LoVo (cell line): ENCODE data around the gene ADCY6.

Experiments
- DNase-seq: peaks from one replicate; pipeline ENCODE4 v3.0.0-alpha.2; 2016; ENCODE audit warnings: low spot score

Gene ADCY6

DNA sequence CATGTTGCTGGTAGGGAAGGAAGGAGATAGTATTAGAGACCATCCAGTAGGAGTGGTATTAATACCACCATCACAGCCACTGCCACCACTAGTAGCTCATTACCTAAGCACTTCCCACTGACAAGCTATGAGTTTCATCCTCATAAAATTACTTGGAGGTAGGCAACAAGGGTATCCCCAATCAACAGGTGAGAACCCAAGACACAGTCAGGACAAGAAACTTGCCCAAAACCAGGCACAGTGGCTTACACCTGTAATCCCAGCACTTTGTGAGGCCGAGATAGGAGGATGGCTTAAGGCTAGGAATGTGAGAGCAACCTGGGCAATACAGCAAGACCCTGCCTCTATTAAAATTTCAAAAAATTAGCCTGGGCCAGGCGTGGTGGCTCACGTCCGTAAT is 5.5 kb downstream of the ADCY6 start:
- DNase-seq: no peak

DNA sequence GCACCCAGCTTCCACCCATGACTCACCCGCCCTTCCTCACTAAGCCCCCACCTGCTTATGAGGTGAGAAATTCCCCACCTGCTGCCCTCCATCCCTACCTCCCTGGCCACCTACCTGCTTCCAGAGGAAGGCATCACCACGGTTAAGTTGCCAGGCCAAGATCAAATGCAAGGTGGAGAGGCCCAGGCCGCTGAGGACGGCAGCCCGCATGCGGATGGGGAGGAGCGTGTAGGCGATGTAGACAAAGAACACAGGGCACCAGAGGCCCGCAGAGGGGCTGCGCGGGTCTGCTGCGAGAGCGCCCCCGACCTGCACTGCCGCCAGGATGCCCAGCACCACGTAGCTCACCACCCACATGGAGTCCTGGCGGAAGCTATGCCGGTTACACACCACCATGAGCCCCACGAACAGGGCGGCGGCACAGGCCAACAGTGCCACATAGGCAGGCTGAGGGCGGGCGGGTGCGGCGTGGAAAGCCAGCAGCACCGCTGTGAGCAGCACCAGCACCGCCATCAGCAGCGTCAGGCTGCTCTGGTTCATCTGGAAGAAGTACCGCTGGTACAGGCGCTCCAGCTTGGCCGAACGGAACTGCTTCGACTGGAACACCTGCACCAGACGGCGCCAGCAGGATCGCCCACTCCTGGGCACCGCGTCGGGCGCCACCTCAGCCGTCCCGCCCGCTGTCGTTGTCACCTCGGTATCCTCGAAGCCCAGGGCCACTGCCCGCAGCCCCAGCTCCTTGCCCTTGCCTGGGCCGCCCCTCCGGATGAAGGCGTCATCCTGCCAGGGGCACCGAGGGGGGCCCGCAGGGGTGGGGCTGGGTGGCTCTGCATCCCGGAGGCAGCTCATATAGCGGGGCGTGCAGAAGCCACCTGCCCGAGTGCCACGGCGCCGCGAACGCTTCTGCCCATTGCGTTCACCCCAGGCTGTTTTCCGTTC is 6.2 kb downstream of the ADCY6 start:
- DNase-seq: no peak

DNA sequence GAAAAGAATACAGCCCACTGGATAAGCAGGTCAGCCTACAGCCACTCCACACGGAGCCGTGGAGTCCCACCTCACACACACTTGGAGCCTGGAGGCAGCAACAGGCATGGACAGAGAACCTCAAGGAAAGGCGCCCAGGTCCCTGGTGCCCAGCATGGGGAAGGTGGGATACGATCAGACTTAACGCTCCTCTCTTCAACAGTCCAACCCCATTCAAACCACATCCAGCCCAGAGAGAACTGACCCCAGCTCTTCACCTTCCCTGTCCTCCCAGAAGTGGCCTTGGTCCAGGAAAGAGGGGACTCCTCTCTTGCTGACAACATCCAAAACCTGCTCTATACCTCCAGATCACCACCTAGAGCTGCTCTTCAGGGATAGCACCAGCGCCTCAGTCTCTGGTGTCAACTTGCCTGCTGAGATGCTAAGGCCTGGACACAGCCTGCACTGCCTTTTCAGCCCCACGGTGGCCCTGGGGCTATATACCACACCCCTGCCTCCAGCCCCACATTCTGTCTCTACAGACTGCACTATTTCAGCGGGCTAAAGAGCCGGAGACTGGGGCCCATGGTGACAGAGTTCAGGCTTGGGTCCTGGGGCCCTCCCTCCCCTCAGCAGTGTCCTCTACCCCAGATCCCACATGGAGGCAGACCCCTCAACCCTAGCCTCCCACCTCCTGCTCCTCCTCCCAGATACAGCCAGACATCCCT is 7.0 kb downstream of the ADCY6 start:
- DNase-seq: no peak

DNA sequence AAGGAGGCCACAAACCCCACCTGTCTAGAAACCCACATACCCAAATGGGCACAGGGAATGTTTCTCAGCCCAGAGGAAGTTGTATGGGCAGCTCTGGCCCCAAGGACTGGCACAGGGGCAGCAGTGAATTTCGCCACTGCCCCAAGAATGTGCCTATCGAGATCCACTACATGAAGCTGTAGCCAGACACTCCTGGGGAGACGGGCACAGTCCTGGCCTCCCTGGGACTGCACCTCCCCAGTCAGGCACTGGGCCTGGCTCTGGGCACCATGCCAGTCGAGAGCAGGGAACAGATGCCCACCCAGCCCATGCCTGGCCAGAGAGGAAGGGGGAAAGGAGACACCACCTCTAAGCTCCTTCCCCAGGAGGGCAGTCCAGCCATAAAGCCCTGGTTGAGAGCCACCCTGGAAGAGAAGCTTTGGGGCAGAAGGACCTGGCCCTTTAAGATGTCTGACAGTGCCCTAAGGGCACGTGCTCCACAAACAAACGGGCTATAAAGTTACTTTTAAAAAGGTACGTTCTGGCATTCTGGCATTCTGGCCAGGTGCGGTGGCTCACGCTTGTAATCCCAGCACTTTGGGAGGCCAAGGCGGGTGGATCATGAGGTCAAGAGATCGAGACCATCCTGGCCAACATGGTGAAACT is 8.4 kb downstream of the ADCY6 start:
- no peak for DNase-seq

DNA sequence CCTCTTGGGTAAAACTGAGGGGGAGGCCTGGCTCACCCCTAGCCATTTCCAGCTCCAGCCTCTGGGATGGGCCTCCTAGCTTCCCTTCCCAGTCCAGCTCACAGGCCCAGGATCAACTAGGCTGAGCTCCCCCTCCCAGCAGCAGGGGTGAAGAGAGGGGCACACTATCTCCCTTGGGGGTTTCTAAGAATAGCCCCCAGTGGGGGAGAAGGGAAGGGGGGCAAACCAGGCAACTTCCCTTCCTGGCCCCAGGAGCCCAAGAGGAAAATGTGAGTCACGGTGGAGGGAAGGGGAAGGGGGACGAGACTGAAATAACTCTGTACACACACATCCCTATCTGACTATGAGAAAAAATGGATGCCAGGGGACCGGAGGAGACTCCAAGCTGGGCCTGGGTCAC is 9.0 kb downstream of the ADCY6 start:
- no peak for DNase-seq

DNA sequence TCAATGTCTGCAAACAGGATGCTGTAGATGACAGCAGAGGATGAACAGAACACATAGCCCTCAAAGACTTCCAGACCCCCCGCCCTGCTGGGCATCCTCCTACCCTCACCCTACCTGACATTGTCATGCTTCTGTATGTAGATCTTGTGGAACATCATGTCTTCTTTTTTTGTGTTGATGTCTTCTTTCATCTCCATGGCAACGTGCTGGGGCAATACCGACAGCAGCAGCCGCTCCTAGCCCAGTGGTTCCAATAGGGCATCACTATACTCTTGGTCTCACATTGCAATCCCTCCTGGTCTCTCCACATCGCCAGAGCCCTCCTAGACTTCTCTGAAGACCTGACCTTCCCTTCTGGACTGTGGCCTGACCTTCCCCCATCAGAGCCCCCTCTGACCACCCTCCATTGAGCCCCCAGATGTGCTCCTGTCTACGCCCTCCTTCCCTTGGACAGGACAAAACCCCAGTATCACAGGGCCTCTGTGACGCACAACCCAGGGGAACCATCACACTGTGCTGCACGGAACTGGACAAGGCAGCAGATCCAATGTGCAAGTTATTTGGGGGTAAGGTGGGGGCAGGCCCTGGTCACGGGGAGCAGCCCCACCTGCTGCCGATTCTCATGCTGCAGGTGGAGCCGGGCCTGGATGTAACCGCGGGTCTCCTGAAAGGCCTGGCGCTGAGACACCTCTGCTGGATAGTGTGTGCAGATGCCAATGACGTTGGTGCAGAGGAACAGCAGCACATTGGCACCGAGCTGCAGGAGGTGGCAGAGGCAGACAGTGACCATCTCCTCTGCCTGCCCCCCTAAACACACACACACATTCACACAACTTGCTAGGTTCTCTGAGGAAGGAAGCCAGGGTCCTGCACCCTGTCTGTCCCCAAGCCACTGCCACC is 11.1 kb downstream of the ADCY6 start:
- no peak for DNase-seq

DNA sequence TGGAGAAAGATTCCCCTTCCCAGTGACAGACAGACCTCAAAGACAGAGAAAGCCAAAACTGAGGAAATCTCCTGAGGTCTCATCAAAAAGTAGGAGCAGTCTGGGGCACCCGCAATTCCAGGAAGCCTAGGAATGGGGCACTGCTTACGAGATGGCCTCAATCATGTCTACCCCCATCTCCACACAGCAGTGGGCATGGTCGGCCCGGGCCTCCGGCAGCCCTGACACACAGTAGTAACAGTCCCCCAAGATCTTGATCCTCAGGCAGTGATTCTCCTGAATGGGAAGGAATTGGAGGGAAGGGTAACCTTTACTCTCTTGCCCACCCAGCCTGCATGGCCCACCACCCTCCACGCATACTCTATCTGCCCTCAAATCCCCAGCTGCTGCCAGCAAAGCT is 11.9 kb downstream of the ADCY6 start:
- no peak for DNase-seq

DNA sequence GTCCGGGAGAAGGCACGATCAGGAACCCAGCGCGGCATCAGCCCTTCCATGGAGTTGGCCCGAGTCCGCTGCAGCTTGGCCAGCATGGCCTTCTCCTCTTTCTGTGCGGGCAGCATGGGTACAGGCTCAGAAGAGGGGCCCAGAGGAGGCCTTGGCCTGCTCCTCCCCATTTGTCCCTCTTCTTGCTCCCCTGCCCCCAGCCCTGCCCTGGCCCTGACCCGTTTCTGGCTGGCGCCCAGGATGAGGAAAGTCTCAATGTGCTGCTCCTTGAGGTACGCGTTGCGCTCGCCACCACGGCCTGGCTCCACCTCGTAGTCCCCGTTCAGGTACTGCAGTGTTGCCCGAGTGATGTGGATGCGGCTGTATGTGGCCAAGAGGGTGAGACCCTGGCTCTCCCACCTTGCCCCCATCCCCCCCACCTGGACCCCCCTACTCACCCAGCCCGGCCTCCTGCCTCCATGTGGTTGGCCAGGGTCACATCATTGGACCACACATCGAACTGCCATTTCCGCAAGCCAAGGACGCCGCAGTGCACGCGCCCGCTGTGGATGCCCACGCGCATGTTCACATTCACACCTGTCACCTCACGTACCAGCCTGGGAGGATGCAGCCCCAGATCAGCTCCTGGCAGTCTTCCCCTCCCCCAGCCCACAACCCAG is 12.8 kb downstream of the ADCY6 start:
- DNase-seq: no peak

DNA sequence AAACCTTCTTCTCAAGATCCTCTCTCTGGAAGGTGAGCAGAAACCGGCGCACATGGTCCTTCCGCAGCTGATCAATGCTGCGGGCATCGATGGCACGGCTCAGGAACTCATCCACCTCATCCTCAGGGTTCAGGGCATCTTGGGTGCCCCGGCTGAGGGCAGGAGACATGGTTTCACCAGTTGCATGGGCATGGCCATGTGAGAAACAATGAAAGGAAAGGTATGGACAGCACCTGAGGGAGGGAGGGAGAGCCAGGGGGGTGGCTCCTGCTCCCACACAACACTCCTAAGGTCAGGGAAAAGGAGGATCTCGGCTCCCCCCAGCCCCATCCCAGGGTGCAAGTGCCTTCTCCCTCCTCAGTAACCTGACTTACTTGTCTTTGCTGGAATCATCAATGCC is 13.6 kb downstream of the ADCY6 start:
- DNase-seq: no peak

DNA sequence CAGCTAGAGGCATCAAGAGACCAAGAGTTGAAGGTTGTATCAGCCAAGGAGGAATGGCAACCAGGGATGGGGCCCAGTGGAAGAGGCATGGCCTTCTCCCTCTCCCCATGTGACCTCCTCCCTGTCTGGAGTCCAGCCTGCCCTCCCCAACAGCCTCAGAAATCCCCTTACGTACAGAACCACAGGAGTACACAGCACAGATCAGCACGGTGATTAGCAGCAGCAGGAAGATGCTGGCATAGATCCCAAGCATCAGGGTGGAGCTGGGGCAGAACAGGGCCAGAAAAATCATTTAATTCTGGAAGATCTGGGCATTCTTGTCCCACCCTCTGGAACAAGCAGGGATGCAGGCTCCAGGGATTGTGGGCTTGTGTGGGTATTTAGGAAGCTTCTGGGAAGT is 14.4 kb downstream of the ADCY6 start:
- DNase-seq: no peak

DNA sequence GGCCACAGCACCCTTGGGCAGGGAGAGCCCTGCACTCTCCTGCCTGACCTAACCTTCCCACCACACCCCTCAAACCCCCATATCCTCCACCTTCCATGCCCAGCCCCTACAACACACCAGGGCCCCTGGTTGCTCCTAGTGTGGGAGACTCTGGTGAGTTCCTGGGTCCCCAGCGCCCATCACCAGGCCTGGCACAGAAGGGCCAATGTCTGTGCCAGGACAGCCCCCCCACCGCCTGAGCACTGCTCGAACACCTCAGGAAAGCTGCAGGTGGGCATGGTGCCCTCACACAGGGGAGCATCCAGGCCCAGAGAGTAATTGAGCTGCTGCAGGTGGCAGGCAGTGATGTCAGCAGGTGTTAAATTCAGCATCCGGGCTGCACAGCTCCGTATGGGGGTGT is 15.2 kb downstream of the ADCY6 start:
- no peak for DNase-seq

DNA sequence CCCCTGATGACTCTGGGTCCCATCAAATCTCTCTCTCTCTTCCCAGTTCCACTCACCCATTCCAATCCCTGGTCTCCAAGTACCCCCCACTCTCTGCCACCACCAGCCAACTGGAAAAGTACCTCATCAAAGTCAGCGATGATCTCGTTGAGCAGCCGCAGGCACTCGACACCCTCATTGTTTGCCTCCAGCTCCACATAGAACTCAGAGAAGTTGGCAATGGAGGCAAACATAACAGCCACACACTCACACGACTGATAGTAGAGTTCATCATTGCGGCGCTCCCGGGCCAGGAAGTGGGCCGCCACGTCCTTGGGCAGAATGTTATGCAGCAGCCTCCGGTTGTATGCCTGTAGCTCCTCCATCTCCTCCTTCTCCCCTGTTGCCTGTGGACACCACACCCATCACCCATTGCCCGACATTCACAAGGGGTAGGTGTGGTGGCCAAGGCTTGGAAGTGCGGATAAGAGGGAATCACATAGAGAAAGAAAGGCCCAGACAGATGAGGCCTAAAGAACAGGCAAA is 17.2 kb downstream of the ADCY6 start:
- no peak for DNase-seq

DNA sequence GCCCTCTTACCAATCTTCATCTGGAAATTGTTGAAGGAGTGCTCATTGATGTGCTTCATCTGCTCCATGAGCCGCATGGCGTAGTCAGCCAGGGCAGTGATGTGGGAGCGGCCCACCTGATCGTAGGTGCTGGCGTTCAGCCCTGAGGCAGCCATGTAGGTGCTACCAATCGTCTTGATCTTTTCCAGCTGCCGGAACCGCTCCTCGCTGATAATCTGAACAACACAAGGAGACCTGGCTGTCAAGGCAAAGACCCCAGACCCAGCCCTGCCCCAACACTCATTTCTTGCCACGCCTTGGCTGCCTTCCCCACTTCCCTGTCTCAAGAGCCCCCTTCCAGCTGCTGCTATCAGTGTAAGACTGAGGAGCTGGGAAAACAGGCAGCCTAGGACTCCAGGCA is 18.1 kb downstream of the ADCY6 start:
- DNase-seq: no peak

DNA sequence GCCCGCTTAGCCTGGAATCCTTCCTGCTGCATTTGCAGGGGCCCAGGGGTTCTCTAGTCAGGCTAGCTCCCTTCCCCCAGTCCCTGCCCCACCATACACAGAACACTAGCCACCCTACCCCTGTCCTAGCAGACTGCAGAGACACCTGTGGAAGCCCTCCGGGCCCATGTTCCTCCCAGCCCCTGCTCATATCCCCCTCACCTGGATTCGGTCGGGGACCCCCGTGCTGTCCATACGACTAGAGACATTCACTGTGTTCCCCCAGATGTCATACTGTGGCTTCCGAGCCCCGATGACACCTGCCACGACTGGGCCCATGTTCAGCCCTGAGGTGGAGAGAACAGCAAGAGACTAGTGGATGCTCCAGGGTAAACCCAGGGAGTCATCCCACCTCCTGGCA is 20.2 kb downstream of the ADCY6 start:
- no peak for DNase-seq

DNA sequence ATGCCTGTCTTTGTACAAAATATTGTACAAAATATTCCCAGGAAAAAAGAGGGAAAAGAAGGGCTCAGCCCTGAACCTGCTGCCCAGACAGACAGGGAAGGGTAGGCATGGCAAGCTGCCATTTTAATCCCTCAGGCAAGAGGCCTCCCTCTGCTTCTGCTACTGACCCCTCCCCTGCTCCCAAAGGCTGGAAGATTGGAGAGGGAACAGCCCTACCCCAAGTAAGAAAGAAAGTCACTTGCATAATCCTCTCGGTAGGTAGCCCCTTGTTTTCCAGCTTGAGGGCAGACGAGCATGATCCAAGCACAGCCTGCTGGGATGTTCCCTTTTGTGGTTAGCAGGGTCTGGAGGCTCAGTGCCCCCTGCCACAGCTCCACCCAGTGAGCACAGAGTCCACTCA is 20.7 kb downstream of the ADCY6 start:
- DNase-seq: no peak

DNA sequence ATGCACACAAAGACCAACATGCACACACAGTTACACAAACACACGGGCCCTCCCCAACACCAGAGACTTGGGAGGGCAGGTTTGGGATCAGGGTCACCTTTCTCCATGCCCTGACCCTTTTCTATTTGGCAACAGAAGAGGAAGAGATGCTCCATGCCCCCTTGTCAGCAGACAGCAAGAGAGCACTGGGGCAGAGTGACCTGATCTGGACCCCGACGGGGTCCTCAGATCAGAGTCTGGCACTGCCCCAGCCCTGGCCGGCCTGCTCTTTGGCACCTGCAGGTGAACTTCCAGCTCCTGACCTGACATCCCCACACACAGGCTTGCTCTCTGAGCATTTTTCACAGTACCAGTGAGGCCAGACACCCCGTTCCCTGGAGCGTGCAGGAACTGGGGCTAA is 21.4 kb downstream of the ADCY6 start:
- no peak for DNase-seq

DNA sequence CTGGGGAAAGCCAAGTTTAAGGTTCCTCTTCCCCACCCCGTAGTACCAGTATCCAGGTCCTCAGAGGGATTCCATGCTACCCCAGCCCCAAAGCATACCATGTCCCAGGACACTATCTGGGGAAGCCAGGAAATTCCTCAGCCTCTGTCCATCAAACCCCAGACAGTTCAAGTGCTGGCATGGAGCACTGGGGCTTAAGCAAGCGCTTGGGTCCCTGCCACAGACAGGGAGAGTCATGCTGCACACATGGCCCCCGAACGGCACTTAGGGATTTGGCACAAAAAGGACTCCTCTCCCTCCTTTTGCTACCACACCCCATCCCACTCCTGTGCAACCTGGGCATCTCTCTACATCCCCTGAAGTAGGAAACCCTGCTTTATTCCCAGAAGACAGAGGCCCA is 21.8 kb downstream of the ADCY6 start:
- DNase-seq: no peak

DNA sequence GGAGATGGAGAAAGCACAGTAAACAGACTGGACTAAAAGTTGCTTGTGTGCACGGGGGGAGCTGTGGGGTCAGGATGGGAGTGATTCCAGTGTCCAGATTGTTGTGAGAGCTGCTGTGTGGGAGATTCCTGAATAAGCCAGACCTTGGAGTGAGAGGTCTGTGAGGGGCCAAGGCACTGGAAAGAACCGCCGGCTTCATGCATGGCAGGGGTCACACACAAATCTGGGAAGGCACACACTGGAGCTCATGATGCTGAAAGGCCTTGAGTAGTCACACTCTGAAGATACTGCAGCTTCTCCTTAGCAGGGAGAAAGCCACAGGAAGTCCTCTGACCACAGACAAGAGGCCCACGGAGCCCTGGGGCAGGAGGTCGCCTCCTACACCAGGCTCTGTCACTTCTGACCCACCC is 23.1 kb downstream of the ADCY6 start:
- no peak for DNase-seq

DNA sequence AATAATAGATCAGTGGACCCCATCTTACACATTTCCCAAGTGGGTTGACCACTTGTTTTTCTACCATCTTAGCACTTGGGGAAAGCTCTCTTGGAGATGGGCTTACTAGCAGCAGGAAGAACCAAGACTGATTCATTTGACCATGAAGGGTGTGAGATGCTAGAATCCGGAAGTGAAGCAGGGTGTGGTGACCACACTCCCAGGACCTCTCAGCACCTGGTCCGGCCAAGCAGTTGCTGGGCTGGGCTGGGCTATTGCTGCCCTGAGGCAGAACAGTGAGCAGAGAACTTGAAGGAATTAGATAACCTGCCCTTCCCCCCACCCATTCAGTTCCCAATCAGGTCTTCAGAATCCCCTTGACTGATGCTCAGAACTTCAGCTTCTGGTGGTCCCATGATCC is 24.4 kb downstream of the ADCY6 start:
- DNase-seq: peak; percentile 57

DNA sequence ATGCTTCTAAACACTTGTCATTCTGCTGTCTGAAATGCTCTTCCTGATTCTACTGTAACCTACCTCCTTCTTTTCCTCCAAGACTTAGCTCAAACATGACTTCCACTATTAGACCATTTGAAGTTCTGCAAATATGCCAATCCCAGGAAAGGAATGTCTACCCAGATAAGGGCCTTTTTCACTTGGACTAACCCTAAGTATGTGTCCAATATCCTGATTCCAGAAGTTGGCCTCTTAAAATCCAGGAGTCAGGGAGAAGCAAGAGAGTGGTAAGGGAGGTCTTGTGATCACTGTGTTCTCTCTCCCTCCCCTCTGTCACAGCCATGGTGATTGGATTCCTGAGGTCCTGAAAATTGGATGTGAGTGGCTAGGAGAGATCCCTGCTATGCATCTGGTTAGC is 30.2 kb downstream of the ADCY6 start:
- DNase-seq: no peak

DNA sequence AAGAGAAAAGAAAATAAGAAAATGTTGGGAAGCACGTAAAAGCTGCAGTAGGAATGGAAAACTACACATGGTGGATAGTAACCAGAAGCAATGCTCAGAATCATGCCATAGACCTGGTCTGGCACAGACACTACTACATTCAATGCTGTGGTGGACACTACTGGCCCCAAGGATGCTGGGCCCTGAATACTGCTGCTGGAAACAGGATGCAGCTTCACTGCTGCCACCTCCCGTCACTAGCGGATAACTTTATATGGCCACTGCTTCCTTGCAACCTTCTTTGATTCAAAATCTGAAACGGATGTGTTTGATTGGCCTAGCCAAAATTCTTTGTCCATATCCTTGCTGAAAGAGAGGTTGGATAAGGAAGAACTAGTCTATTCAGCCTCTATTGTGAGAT is 30.7 kb downstream of the ADCY6 start:
- DNase-seq: no peak
